T-helper 17 cell (primary cell): Measurements from ENCODE around the gene CACNA1G. TPM values are rescaled to one million over a fixed set of nuclear protein-coding genes. Genes with fewer than 3 reads are reported as not detected.
A peak's percentile ranks its signal among the peaks of the same experiment; 100 is the strongest.

Experiments
- ATAC-seq: fragments of 150-1000 bp; cut with Tn5 transposase; 2 replicates; pipeline ENCODE4 v1.10.0; 2021; ENCODE audit warnings: mild to moderate bottlenecking, moderate library complexity
- DNase-seq, 3 donors: peaks; one replicate each; pipeline versions ENCODE4 v3.0.0 to v3.0.0-alpha.2; 2020 to 2021
- H3K9me3 ChIP-seq: one replicate; pipeline ENCODE4 v1.7.0; 2013; ENCODE audit warnings: low read length, mild to moderate bottlenecking; ENCODE audit not compliant: control insufficient read depth, poor library complexity, severe bottlenecking
- H3K27ac Mint-ChIP-seq: one replicate; pipeline ENCODE4 v1.8.0; 2022; ENCODE audit warnings: mild to moderate bottlenecking, moderate library complexity, mixed read lengths
- H3K27me3 Mint-ChIP-seq: one replicate; pipeline ENCODE4 v1.8.0; 2022; ENCODE audit warnings: mixed read lengths
- H3K36me3 Mint-ChIP-seq: one replicate; pipeline ENCODE4 v1.8.0; 2022; ENCODE audit warnings: low read depth, mixed read lengths
- H3K4me1 Mint-ChIP-seq: one replicate; pipeline ENCODE4 v1.8.0; 2022; ENCODE audit warnings: mild to moderate bottlenecking, mixed read lengths
- H3K4me3 Mint-ChIP-seq: one replicate; pipeline ENCODE4 v1.8.0; 2022; ENCODE audit warnings: mild to moderate bottlenecking, moderate library complexity, mixed read lengths
- total RNA-seq, 4 donors: library from RNA in 2 of 4; stranded (reverse) in 2 of 4; gene quantifications; one replicate each; pipeline ENCODE4 v1.2.3 and lab custom pipeline; 2022 to 2026

CACNA1G gene
- total RNA-seq, 2 donors from 2014 or later: 0.05 to 0.18 TPM

GRCh38 chr17:50662632-50663225 is 102.2 kb downstream of the CACNA1G start:
- Mint-ChIP-seq H3K4me1 (peaks cover 28% of the 10 kb centered on the region), H3K4me3 (peak overlapping the region; percentile 5), H3K27me3 (peaks cover 4% of the 10 kb centered on the region)

GRCh38 chr17:50663812-50664374 is 103.4 kb downstream of the CACNA1G start:
- Mint-ChIP-seq H3K4me3 (no peak overlapping the region), H3K36me3 (no peaks in the 10 kb centered on the region)
- H3K9me3 ChIP-seq: no peaks in the 10 kb centered on the region

More at GRCh38 chr17:50662632-50663225, 102.2 kb downstream of the CACNA1G start:
- no peaks in the 10 kb centered on the region for H3K9me3 ChIP-seq
- peak overlapping the region; percentile 84 for H3K27ac Mint-ChIP-seq
- H3K36me3 Mint-ChIP-seq: no peaks in the 10 kb centered on the region
- ATAC-seq (no peak), DNase-seq (no peak)

GRCh38 chr17:50664788-50665458 is 104.4 kb downstream of the CACNA1G start:
- DNase-seq (no peak), ATAC-seq (no peak)
- no peaks in the 10 kb centered on the region for H3K9me3 ChIP-seq
- Mint-ChIP-seq H3K27ac (no peak overlapping the region), H3K4me3 (no peak overlapping the region), H3K4me1 (peaks cover 36% of the 10 kb centered on the region), H3K27me3 (no peaks in the 10 kb centered on the region), H3K36me3 (no peaks in the 10 kb centered on the region)

More at GRCh38 chr17:50663812-50664374, 103.4 kb downstream of the CACNA1G start:
- Mint-ChIP-seq H3K27me3 (no peaks in the 10 kb centered on the region), H3K27ac (no peak overlapping the region), H3K4me1 (peaks cover 36% of the 10 kb centered on the region)
- ATAC-seq (no peak), DNase-seq (no peak)

GRCh38 chr17:50665838-50666237 is 105.3 kb downstream of the CACNA1G start:
- Mint-ChIP-seq H3K27ac (no peak overlapping the region), H3K4me3 (no peak overlapping the region), H3K4me1 (peaks cover 34% of the 10 kb centered on the region), H3K36me3 (no peaks in the 10 kb centered on the region), H3K27me3 (no peaks in the 10 kb centered on the region)
- ATAC-seq (no peak), DNase-seq (no peak)
- no peaks in the 10 kb centered on the region for H3K9me3 ChIP-seq

- peaks cover 29% of the 10 kb centered on the region for H3K4me1 Mint-ChIP-seq
- no peaks in the 10 kb centered on the region for H3K27me3 Mint-ChIP-seq
- H3K36me3 Mint-ChIP-seq: no peaks in the 10 kb centered on the region
- H3K27ac Mint-ChIP-seq: no peak overlapping the region
- no peaks in the 10 kb centered on the region for H3K9me3 ChIP-seq
- DNase-seq (no peak), ATAC-seq (no peak)
- no peak overlapping the region for H3K4me3 Mint-ChIP-seq
Measured at GRCh38 chr17:50666316-50666715, 105.8 kb downstream of the CACNA1G start.

GRCh38 chr17:50667259-50668024 is 106.9 kb downstream of the CACNA1G start:
- no peaks in the 10 kb centered on the region for H3K9me3 ChIP-seq
- ATAC-seq: no peak
- H3K27me3 Mint-ChIP-seq: no peaks in the 10 kb centered on the region
- H3K27ac Mint-ChIP-seq: peak overlapping the region; percentile 67
- H3K4me1 Mint-ChIP-seq: peaks cover 20% of the 10 kb centered on the region
- H3K36me3 Mint-ChIP-seq: no peaks in the 10 kb centered on the region
- no peak for DNase-seq
- peak overlapping the region; percentile 69 for H3K4me3 Mint-ChIP-seq

- Mint-ChIP-seq H3K27ac (peak overlapping the region; percentile 67), H3K36me3 (no peaks in the 10 kb centered on the region), H3K27me3 (no peaks in the 10 kb centered on the region), H3K4me3 (peak overlapping the region; percentile 69), H3K4me1 (peaks cover 17% of the 10 kb centered on the region)
- DNase-seq: no peak
- no peaks in the 10 kb centered on the region for H3K9me3 ChIP-seq
- no peak for ATAC-seq
Measured at GRCh38 chr17:50668025-50668837, 107.7 kb downstream of the CACNA1G start.

- peak overlapping the region; percentile 67 for H3K27ac Mint-ChIP-seq
- H3K9me3 ChIP-seq: no peaks in the 10 kb centered on the region
- no peaks in the 10 kb centered on the region for H3K36me3 Mint-ChIP-seq
- DNase-seq: no peak
- peaks cover 14% of the 10 kb centered on the region for H3K4me1 Mint-ChIP-seq
- no peak for ATAC-seq
- no peaks in the 10 kb centered on the region for H3K27me3 Mint-ChIP-seq
- H3K4me3 Mint-ChIP-seq: no peak overlapping the region
Measured at GRCh38 chr17:50668838-50669581, 108.5 kb downstream of the CACNA1G start.

- H3K27me3 Mint-ChIP-seq: peaks cover 2% of the 10 kb centered on the region
- no peaks in the 10 kb centered on the region for H3K9me3 ChIP-seq
- ATAC-seq (no peak), DNase-seq (no peak)
- H3K27ac Mint-ChIP-seq: no peak overlapping the region
- H3K4me1 Mint-ChIP-seq: peaks cover 11% of the 10 kb centered on the region
- no peaks in the 10 kb centered on the region for H3K36me3 Mint-ChIP-seq
- no peak overlapping the region for H3K4me3 Mint-ChIP-seq
Measured at GRCh38 chr17:50672071-50672470, 111.6 kb downstream of the CACNA1G start.

- Mint-ChIP-seq H3K4me1 (peaks cover 5% of the 10 kb centered on the region), H3K36me3 (no peaks in the 10 kb centered on the region), H3K4me3 (no peak overlapping the region), H3K27ac (no peak overlapping the region), H3K27me3 (peaks cover 10% of the 10 kb centered on the region)
- DNase-seq: no peak
- ATAC-seq: no peak
- no peaks in the 10 kb centered on the region for H3K9me3 ChIP-seq
Measured at GRCh38 chr17:50672831-50673551, 112.5 kb downstream of the CACNA1G start.

GRCh38 chr17:50675190-50675589 is 114.7 kb downstream of the CACNA1G start:
- no peak for DNase-seq
- Mint-ChIP-seq H3K27me3 (peaks cover 29% of the 10 kb centered on the region), H3K36me3 (no peaks in the 10 kb centered on the region), H3K4me1 (no peaks in the 10 kb centered on the region), H3K4me3 (no peak overlapping the region), H3K27ac (no peak overlapping the region)
- H3K9me3 ChIP-seq: no peaks in the 10 kb centered on the region
- no peak for ATAC-seq

GRCh38 chr17:50675627-50676026 is 115.1 kb downstream of the CACNA1G start:
- ATAC-seq (no peak), DNase-seq (no peak)
- H3K9me3 ChIP-seq: no peaks in the 10 kb centered on the region
- H3K4me3 Mint-ChIP-seq: no peak overlapping the region
- H3K27me3 Mint-ChIP-seq: peaks cover 33% of the 10 kb centered on the region
- H3K27ac Mint-ChIP-seq: no peak overlapping the region
- no peaks in the 10 kb centered on the region for H3K4me1 Mint-ChIP-seq
- H3K36me3 Mint-ChIP-seq: no peaks in the 10 kb centered on the region
